Vagina (tissue), 2 donors: Measurements from ENCODE around the gene VPS26C. TPM values are rescaled to one million over a fixed set of nuclear protein-coding genes. Genes with fewer than 3 reads are reported as not detected.

Experiments
- DNase-seq, 2 donors: peaks; one replicate each; pipeline ENCODE4 v3.0.0-alpha.2; 2017; ENCODE audit errors: extremely low spot score in 2 of 2
- H3K27ac ChIP-seq: fragments of 200-600 bp; sonication (generic); one replicate; pipeline ENCODE4 v1.5.1; 2019
- H3K27me3 ChIP-seq: fragments of 200-600 bp; sonication (generic); one replicate; pipeline ENCODE4 v1.5.1; 2019
- H3K36me3 ChIP-seq, 2 donors: fragments of 200-600 bp; sonication (generic); one replicate each; pipeline ENCODE4 v1.5.1; 2017 to 2019
- H3K4me1 ChIP-seq: fragments of 200-600 bp; sonication (generic); one replicate; pipeline ENCODE4 v1.5.1; 2019
- H3K4me3 ChIP-seq, 2 donors: fragments of 200-600 bp; sonication (generic); 1 replicate in 1 of 2; 2 replicates in 1 of 2; pipeline ENCODE4 v1.5.1; 2016 to 2019
- H3K9me3 ChIP-seq: fragments of 200-600 bp; sonication (generic); one replicate; pipeline ENCODE4 v1.5.1; 2019
- CTCF ChIP-seq, 3 experiments: fragments of 450-650 bp in 2 of 3; fragments of 200-600 bp in 1 of 3; sonication (generic) in 1 of 3; IDR thresholded peaks; one replicate each; pipeline ENCODE4 v1.5.1; 2017 to 2019; ENCODE audit warnings: antibody characterized with exemption in 3 of 3, mild to moderate bottlenecking in 2 of 3, moderate library complexity in 2 of 3
- POLR2A ChIP-seq, 2 donors: fragments of 450-650 bp; IDR thresholded peaks; one replicate each; pipeline ENCODE4 v1.6.1; 2017; ENCODE audit warnings: antibody characterized with exemption in 2 of 2, mild to moderate bottlenecking in 2 of 2, moderate library complexity in 2 of 2
- POLR2AphosphoS5 ChIP-seq, 2 donors: sonication (generic); formaldehyde crosslinking; IDR thresholded peaks; one replicate each; pipeline ENCODE4 v1.9.0; 2017; ENCODE audit warnings: antibody characterized with exemption in 2 of 2, mild to moderate bottlenecking in 2 of 2, low read depth in 1 of 2; ENCODE audit not compliant: insufficient read depth in 1 of 2
- intact Hi-C: fragments of 100-400 bp; cut with DNase I; formaldehyde crosslinking; loops from one replicate; pipeline ENCODE4 v1.15.1; 2023
- total RNA-seq: library from RNA; depleted of rRNA; stranded (reverse); fragments of >200 nt; gene quantifications from one replicate; pipeline ENCODE4 v1.2.3, GENCODE V29; 2016

VPS26C gene
- total RNA-seq, 1 donor from 2014 or later, result 49.6 TPM

DNA sequence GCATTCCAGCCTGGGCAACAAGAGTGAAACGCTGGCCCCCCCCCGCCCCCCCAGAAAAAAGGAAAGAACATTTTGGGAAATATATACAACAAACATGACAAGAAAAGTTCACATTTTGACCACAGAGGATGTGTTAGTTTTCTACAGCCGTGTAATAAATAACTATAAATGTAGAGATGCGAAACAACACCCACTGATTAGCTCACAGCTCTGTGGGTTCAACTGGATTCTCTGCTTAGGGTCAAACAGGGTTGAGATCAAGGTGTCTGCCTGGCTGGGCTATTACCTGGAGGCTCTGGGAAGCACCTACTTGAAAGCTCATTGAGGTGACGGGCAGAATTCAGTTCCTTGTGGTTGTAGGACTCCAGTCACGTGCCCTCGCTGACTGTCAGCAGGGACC, 11.1 kb upstream of the VPS26C start:
- H3K4me3 ChIP-seq, result no peak overlapping the region
- intact Hi-C loops, result no loop called here
- H3K4me1 ChIP-seq, result no peaks in the 10 kb centered on the region
- no peak overlapping the region for H3K27ac ChIP-seq
- DNase-seq, result no peak
- H3K27me3 ChIP-seq, result no peaks in the 10 kb centered on the region
- H3K36me3 ChIP-seq, result no peaks in the 10 kb centered on the region
- no peaks in the 10 kb centered on the region for H3K9me3 ChIP-seq
- TF ChIP-seq CTCF (IDR thresholded peaks at IDR 0.05) (no peak), POLR2A (IDR thresholded peaks at IDR 0.05) (no peak), POLR2AphosphoS5 (IDR thresholded peaks at IDR 0.05; ENCODE audit: insufficient read depth in 1 of 2, low read depth in 1 of 2) (no peak)

DNA sequence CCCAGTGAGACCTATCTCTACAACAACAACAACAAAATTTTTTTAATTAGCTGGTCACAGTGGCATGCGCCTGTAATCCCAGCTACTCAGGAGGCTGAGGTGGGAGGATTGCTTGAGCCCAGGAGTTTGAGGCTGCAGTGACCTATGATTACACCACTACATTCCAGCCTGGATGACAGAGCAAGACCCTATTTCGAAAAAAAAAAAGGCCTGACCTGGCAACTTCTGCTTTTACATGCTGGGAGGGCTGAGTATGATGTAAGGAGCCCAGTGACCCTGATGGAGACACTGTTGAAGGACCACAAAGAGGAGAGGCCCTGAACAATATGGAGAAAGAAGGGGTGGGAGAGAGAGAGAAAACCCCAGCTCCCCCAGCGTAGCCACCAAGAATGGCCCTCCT, 9.2 kb upstream of the VPS26C start:
- TF ChIP-seq POLR2AphosphoS5 (IDR thresholded peaks at IDR 0.05; ENCODE audit: insufficient read depth in 1 of 2, low read depth in 1 of 2) (no peak), POLR2A (IDR thresholded peaks at IDR 0.05) (no peak), CTCF (IDR thresholded peaks at IDR 0.05) (no peak)
- intact Hi-C loops, result no loop called here
- Histone ChIP-seq H3K9me3 (no peaks in the 10 kb centered on the region), H3K4me1 (no peaks in the 10 kb centered on the region), H3K27ac (no peak overlapping the region), H3K27me3 (no peaks in the 10 kb centered on the region), H3K4me3 (no peak overlapping the region), H3K36me3 (no peaks in the 10 kb centered on the region)
- no peak for DNase-seq

GRCh38 chr21:37273911-37274690, 7.0 kb upstream of the VPS26C start:
- no peaks in the 10 kb centered on the region for H3K27me3 ChIP-seq
- no peaks in the 10 kb centered on the region for H3K9me3 ChIP-seq
- no peaks in the 10 kb centered on the region for H3K4me1 ChIP-seq
- intact Hi-C loops, result no loop called here
- no peaks in the 10 kb centered on the region for H3K36me3 ChIP-seq
- TF ChIP-seq POLR2A (IDR thresholded peaks at IDR 0.05) (no peak), CTCF (IDR thresholded peaks at IDR 0.05) (no peak), POLR2AphosphoS5 (IDR thresholded peaks at IDR 0.05; ENCODE audit: insufficient read depth in 1 of 2, low read depth in 1 of 2) (no peak)
- no peak overlapping the region for H3K4me3 ChIP-seq
- H3K27ac ChIP-seq, result no peak overlapping the region
- DNase-seq, result no peak

GRCh38 chr21:37273440-37273839, 6.3 kb upstream of the VPS26C start:
- Histone ChIP-seq H3K27me3 (no peaks in the 10 kb centered on the region), H3K9me3 (no peaks in the 10 kb centered on the region), H3K4me1 (peaks cover 5% of the 10 kb centered on the region), H3K27ac (no peak overlapping the region), H3K36me3 (no peaks in the 10 kb centered on the region), H3K4me3 (no peak overlapping the region)
- DNase-seq, result no peak
- intact Hi-C loops, result no loop called here
- no peak for TF ChIP-seq POLR2A (IDR thresholded peaks at IDR 0.05)
- no peak for TF ChIP-seq POLR2AphosphoS5 (IDR thresholded peaks at IDR 0.05; ENCODE audit: insufficient read depth in 1 of 2, low read depth in 1 of 2)
- TF ChIP-seq CTCF (IDR thresholded peaks at IDR 0.05), result no peak

DNA sequence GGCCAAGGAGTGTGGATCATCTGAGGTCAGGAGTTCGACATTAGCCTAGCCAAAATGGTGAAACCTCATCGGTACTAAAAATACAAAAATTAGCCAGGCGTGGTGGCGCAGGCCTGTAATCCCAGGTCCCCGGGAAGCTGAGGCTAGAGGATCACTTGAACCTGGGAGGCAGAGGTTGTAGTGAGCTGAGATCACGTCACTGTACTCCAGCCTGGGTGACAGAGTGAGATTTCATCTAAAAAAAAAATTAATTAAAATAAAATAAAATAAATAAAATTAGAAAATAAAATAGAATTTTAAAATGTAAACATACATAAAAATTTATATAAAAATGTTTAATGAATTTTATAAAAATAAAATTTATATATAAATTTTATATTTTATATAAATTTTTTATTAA, 5.8 kb upstream of the VPS26C start:
- H3K4me3 ChIP-seq, result no peak overlapping the region
- intact Hi-C loops, result no loop called here
- H3K4me1 ChIP-seq, result peaks cover 8% of the 10 kb centered on the region
- TF ChIP-seq CTCF (IDR thresholded peaks at IDR 0.05) (no peak), POLR2AphosphoS5 (IDR thresholded peaks at IDR 0.05; ENCODE audit: insufficient read depth in 1 of 2, low read depth in 1 of 2) (no peak), POLR2A (IDR thresholded peaks at IDR 0.05) (no peak)
- DNase-seq, result no peak
- H3K36me3 ChIP-seq, result no peaks in the 10 kb centered on the region
- H3K27ac ChIP-seq, result no peak overlapping the region
- no peaks in the 10 kb centered on the region for H3K27me3 ChIP-seq
- no peaks in the 10 kb centered on the region for H3K9me3 ChIP-seq
